Body of pancreas (tissue), 4 donors: ENCODE results near the gene MED31.
"Not testable (repeated sequence)": the region's sequence is repeated elsewhere in the genome, so short reads cannot be mapped to it uniquely, and the experiment has no call there.

Experiments used
- CTCF ChIP-seq, 7 experiments: fragments of 450-650 bp in 4 of 7; fragments of 200-600 bp in 3 of 7; sonication (generic) in 3 of 7; IDR thresholded peaks; one replicate each; pipeline ENCODE4 v1.5.1; 2016 to 2019; ENCODE audit warnings: antibody characterized with exemption in 7 of 7
- POLR2A ChIP-seq, 3 donors: fragments of 450-650 bp; IDR thresholded peaks; one replicate each; pipeline ENCODE4 v1.6.1; 2016; ENCODE audit warnings: antibody characterized with exemption in 3 of 3, mild to moderate bottlenecking in 2 of 3

- not testable (repeated sequence) for TF ChIP-seq CTCF, POLR2A (IDR thresholded peaks at IDR 0.05)
Observed at GRCh38 chr17:6691958-6692357, 40.6 kb upstream of the MED31 start.
